ENCODE results near the gene NPFFR2.
"Not testable (repeated sequence)": the region's sequence is repeated elsewhere in the genome, so short reads cannot be mapped to it uniquely, and the experiment has no call there.

Gene NPFFR2

GRCh38 chr4:72136429-72136828 lies 104.6 kb downstream of the NPFFR2 start:
- TF ChIP-seq CTCF (IDR thresholded peaks at IDR 0.05; ENCODE audit: borderline replicate concordance, insufficient read depth, low read depth, low read length) = no peak
- H3K4me3 ChIP-seq (ENCODE audit: low read depth, low read length) = no peak overlapping the region

GRCh38 chr4:72139997-72140396 lies 108.2 kb downstream of the NPFFR2 start:
- H3K4me3 ChIP-seq (ENCODE audit: low read depth, low read length) = not testable (repeated sequence)

- TF ChIP-seq CTCF (IDR thresholded peaks at IDR 0.05; ENCODE audit: borderline replicate concordance, insufficient read depth, low read depth, low read length) = no peak
- no peak overlapping the region for H3K4me3 ChIP-seq (ENCODE audit: low read depth, low read length)
These were observed 112.4 kb downstream of the NPFFR2 start for GRCh38 chr4:72144241-72144640.

- H3K4me3 ChIP-seq (ENCODE audit: low read depth, low read length) = no peak overlapping the region
- TF ChIP-seq CTCF (IDR thresholded peaks at IDR 0.05; ENCODE audit: borderline replicate concordance, insufficient read depth, low read depth, low read length) = no peak
These were observed 120.9 kb downstream of the NPFFR2 start for GRCh38 chr4:72152731-72153130.

- H3K4me3 ChIP-seq (ENCODE audit: low read depth, low read length) = not testable (repeated sequence)
These were observed 121.8 kb downstream of the NPFFR2 start for GRCh38 chr4:72153634-72154033.

GRCh38 chr4:72169285-72169684 lies 137.5 kb downstream of the NPFFR2 start:
- H3K4me3 ChIP-seq (ENCODE audit: low read depth, low read length) = not testable (repeated sequence)

GRCh38 chr4:72169861-72170260 lies 138.1 kb downstream of the NPFFR2 start:
- H3K4me3 ChIP-seq (ENCODE audit: low read depth, low read length) = no peak overlapping the region
- no peak for TF ChIP-seq CTCF (IDR thresholded peaks at IDR 0.05; ENCODE audit: borderline replicate concordance, insufficient read depth, low read depth, low read length)

GRCh38 chr4:72171761-72172160 lies 140.0 kb downstream of the NPFFR2 start:
- H3K4me3 ChIP-seq (ENCODE audit: low read depth, low read length) = no peak overlapping the region
- no peak for TF ChIP-seq CTCF (IDR thresholded peaks at IDR 0.05; ENCODE audit: borderline replicate concordance, insufficient read depth, low read depth, low read length)

GRCh38 chr4:72179342-72179741 lies 147.5 kb downstream of the NPFFR2 start:
- no peak for TF ChIP-seq CTCF (IDR thresholded peaks at IDR 0.05; ENCODE audit: borderline replicate concordance, insufficient read depth, low read depth, low read length)
- no peak overlapping the region for H3K4me3 ChIP-seq (ENCODE audit: low read depth, low read length)

Data from GM12875 (cell line).